ENCODE data around the gene PHLPP1. TPM values are rescaled to one million over a fixed set of nuclear protein-coding genes. Genes with fewer than 3 reads are reported as not detected.

PHLPP1 gene
- total and polyA plus RNA-seq, 5 donors from 2014 or later = 0.27 to 20.3 (median 0.52) TPM

- H3K27me3 Mint-ChIP-seq = no peaks in the 10 kb centered on the region
- H3K4me3 Mint-ChIP-seq = no peak overlapping the region
- DNase-seq = no peak
- no peak for ATAC-seq (ENCODE audit: low read depth in 2 of 2)
- H3K27ac Mint-ChIP-seq = no peak overlapping the region
- H3K27me3 ChIP-seq (ENCODE audit: control insufficient read depth, insufficient read depth, low read length) = no peaks in the 10 kb centered on the region
- H3K9me3 ChIP-seq (ENCODE audit: control insufficient read depth in 2 of 2, low read length in 2 of 2) = no peaks in the 10 kb centered on the region
- no peak overlapping the region for H3K27ac ChIP-seq (ENCODE audit: insufficient read depth, low read length, poor library complexity, severe bottlenecking)
- H3K4me3 ChIP-seq (ENCODE audit: low read depth, low read length) = no peak overlapping the region
- H3K4me1 Mint-ChIP-seq = peaks cover 6 to 9% (median 7%) of the 10 kb centered on the region in 4 donors
- H3K36me3 Mint-ChIP-seq = no peaks in the 10 kb centered on the region
- no peaks in the 10 kb centered on the region for H3K9me3 Mint-ChIP-seq
- no peaks in the 10 kb centered on the region for H3K36me3 ChIP-seq (ENCODE audit: control insufficient read depth, insufficient read depth, low read length)
- no peaks in the 10 kb centered on the region for H3K4me1 ChIP-seq (ENCODE audit: control insufficient read depth, insufficient read depth, low read length, poor library complexity, severe bottlenecking)
These were observed 141.0 kb downstream of the PHLPP1 start for GRCh38 chr18:62856294-62856693.

DNA sequence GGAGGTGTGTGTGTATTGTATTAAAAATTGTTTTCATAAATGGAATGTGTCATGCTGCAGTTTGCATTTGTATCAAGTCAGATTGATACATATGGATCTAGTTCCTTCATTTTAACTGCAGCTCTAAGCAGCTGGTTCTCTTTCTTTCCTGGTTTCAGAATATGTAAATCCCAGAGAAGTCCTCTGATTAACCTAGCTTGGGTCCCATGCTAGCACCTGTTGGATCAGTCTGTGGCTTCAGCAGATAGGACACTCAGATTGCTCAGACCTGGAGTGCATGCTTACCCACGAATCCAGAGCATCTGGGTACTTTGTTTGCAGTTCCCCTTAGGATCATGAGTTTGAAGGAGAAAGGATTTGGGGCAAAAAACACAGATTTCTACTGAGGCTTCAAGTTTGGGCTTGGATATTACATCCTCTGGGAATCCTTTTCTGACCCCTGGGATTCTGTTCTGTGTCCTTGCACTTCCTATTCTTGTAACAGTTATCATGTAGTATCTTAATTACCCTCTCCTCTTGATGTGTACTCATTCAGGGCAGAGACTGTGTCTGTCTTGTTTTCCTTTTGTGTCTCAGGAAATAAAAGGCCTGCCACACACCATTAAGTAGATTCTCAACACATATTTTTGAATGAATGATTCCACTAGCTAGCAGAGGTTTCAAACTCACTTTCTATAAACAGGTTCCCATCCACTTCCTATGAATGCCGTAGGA lies 142.1 kb downstream of the PHLPP1 start:
- Mint-ChIP-seq H3K9me3 (no peaks in the 10 kb centered on the region), H3K27me3 (no peaks in the 10 kb centered on the region), H3K36me3 (no peaks in the 10 kb centered on the region), H3K4me1 (peaks cover 8 to 17% (median 10%) of the 10 kb centered on the region in 4 donors), H3K4me3 (no peak overlapping the region), H3K27ac (no peak overlapping the region)
- Histone ChIP-seq H3K36me3 (ENCODE audit: control insufficient read depth, insufficient read depth, low read length) (no peaks in the 10 kb centered on the region), H3K4me3 (ENCODE audit: low read depth, low read length) (no peak overlapping the region), H3K9me3 (ENCODE audit: control insufficient read depth in 2 of 2, low read length in 2 of 2) (no peaks in the 10 kb centered on the region), H3K27me3 (ENCODE audit: control insufficient read depth, insufficient read depth, low read length) (no peaks in the 10 kb centered on the region), H3K4me1 (ENCODE audit: control insufficient read depth, insufficient read depth, low read length, poor library complexity, severe bottlenecking) (peaks cover 3% of the 10 kb centered on the region), H3K27ac (ENCODE audit: insufficient read depth, low read length, poor library complexity, severe bottlenecking) (no peak overlapping the region)
- ATAC-seq (ENCODE audit: low read depth in 2 of 2) = no peak
- DNase-seq = no peak

GRCh38 chr18:62860062-62860461 lies 144.7 kb downstream of the PHLPP1 start:
- Mint-ChIP-seq H3K4me3 (no peak overlapping the region), H3K27ac (no peak overlapping the region), H3K9me3 (no peaks in the 10 kb centered on the region), H3K4me1 (peaks cover 14 to 18% (median 16%) of the 10 kb centered on the region in 4 donors), H3K27me3 (no peaks in the 10 kb centered on the region), H3K36me3 (peaks cover 8% of the 10 kb centered on the region)
- H3K4me1 ChIP-seq (ENCODE audit: control insufficient read depth, insufficient read depth, low read length, poor library complexity, severe bottlenecking) = peaks cover 9% of the 10 kb centered on the region
- no peaks in the 10 kb centered on the region for H3K36me3 ChIP-seq (ENCODE audit: control insufficient read depth, insufficient read depth, low read length)
- no peak overlapping the region for H3K4me3 ChIP-seq (ENCODE audit: low read depth, low read length)
- H3K27ac ChIP-seq (ENCODE audit: insufficient read depth, low read length, poor library complexity, severe bottlenecking) = no peak overlapping the region
- no peaks in the 10 kb centered on the region for H3K27me3 ChIP-seq (ENCODE audit: control insufficient read depth, insufficient read depth, low read length)
- no peak for ATAC-seq (ENCODE audit: low read depth in 2 of 2)
- H3K9me3 ChIP-seq (ENCODE audit: control insufficient read depth in 2 of 2, low read length in 2 of 2) = no peaks in the 10 kb centered on the region
- no peak for DNase-seq

DNA sequence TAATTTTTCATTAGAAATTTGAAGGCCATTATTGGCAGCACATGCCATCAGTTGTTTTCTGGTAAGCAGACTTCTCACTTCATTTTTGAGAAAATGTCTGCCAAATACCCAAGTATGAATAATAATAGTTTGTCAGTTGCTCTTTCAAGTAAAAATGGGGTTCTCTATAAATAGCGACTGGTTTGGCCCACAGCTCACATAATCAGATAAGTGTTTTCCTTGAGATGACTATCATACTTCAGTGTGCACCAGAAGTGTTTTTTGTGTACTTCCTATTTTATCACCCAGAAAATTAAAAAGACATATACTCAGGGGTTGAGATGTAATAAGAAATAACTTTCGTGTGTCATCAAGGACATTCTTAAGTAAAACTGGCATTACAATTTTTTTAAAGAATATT lies 147.1 kb downstream of the PHLPP1 start:
- Mint-ChIP-seq H3K27me3 (no peaks in the 10 kb centered on the region), H3K4me1 (peaks cover 16 to 29% (median 20%) of the 10 kb centered on the region in 4 donors), H3K4me3 (no peak overlapping the region), H3K27ac (no peak overlapping the region), H3K9me3 (no peaks in the 10 kb centered on the region), H3K36me3 (peaks cover 8% of the 10 kb centered on the region)
- ATAC-seq (ENCODE audit: low read depth in 2 of 2) = no peak
- Histone ChIP-seq H3K4me1 (ENCODE audit: control insufficient read depth, insufficient read depth, low read length, poor library complexity, severe bottlenecking) (peaks cover 9% of the 10 kb centered on the region), H3K27me3 (ENCODE audit: control insufficient read depth, insufficient read depth, low read length) (no peaks in the 10 kb centered on the region), H3K27ac (ENCODE audit: insufficient read depth, low read length, poor library complexity, severe bottlenecking) (no peak overlapping the region), H3K4me3 (ENCODE audit: low read depth, low read length) (no peak overlapping the region), H3K9me3 (ENCODE audit: control insufficient read depth in 2 of 2, low read length in 2 of 2) (no peaks in the 10 kb centered on the region), H3K36me3 (ENCODE audit: control insufficient read depth, insufficient read depth, low read length) (no peaks in the 10 kb centered on the region)
- no peak for DNase-seq

GRCh38 chr18:62863579-62864001 lies 148.2 kb downstream of the PHLPP1 start:
- H3K27ac Mint-ChIP-seq = no peak overlapping the region
- ATAC-seq (ENCODE audit: low read depth in 2 of 2) = no peak
- peaks cover 8% of the 10 kb centered on the region for H3K36me3 Mint-ChIP-seq

GRCh38 chr18:62865498-62865897 lies 150.2 kb downstream of the PHLPP1 start:
- Mint-ChIP-seq H3K4me1 (peaks cover 17 to 49% (median 34%) of the 10 kb centered on the region in 4 donors), H3K27me3 (no peaks in the 10 kb centered on the region)
- no peak for ATAC-seq (ENCODE audit: low read depth in 2 of 2)

More at GRCh38 chr18:62863579-62864001, 148.2 kb downstream of the PHLPP1 start:
- Histone ChIP-seq H3K36me3 (ENCODE audit: control insufficient read depth, insufficient read depth, low read length) (no peaks in the 10 kb centered on the region), H3K27me3 (ENCODE audit: control insufficient read depth, insufficient read depth, low read length) (no peaks in the 10 kb centered on the region), H3K9me3 (ENCODE audit: control insufficient read depth in 2 of 2, low read length in 2 of 2) (no peaks in the 10 kb centered on the region), H3K4me1 (ENCODE audit: control insufficient read depth, insufficient read depth, low read length, poor library complexity, severe bottlenecking) (peaks cover 13% of the 10 kb centered on the region), H3K4me3 (ENCODE audit: low read depth, low read length) (no peak overlapping the region), H3K27ac (ENCODE audit: insufficient read depth, low read length, poor library complexity, severe bottlenecking) (no peak overlapping the region)
- Mint-ChIP-seq H3K9me3 (no peaks in the 10 kb centered on the region), H3K4me1 (peaks cover 17 to 30% (median 20%) of the 10 kb centered on the region in 4 donors), H3K27me3 (no peaks in the 10 kb centered on the region), H3K4me3 (no peak overlapping the region)
- no peak for DNase-seq

GRCh38 chr18:62867534-62867933 lies 152.2 kb downstream of the PHLPP1 start:
- no peaks in the 10 kb centered on the region for H3K27me3 Mint-ChIP-seq
- no peak overlapping the region for H3K4me3 Mint-ChIP-seq
- peaks cover 18 to 44% (median 30%) of the 10 kb centered on the region in 4 donors for H3K4me1 Mint-ChIP-seq
- no peak for ATAC-seq (ENCODE audit: low read depth in 2 of 2)
- H3K9me3 Mint-ChIP-seq = no peaks in the 10 kb centered on the region
- no peaks in the 10 kb centered on the region for H3K9me3 ChIP-seq (ENCODE audit: control insufficient read depth in 2 of 2, low read length in 2 of 2)
- H3K36me3 Mint-ChIP-seq = peaks cover 7% of the 10 kb centered on the region
- H3K27me3 ChIP-seq (ENCODE audit: control insufficient read depth, insufficient read depth, low read length) = no peaks in the 10 kb centered on the region
- H3K27ac ChIP-seq (ENCODE audit: insufficient read depth, low read length, poor library complexity, severe bottlenecking) = no peak overlapping the region
- H3K4me1 ChIP-seq (ENCODE audit: control insufficient read depth, insufficient read depth, low read length, poor library complexity, severe bottlenecking) = peaks cover 27% of the 10 kb centered on the region
- DNase-seq = no peak
- peak overlapping the region; percentile 29 to 65 (median 49) for H3K27ac Mint-ChIP-seq
- H3K36me3 ChIP-seq (ENCODE audit: control insufficient read depth, insufficient read depth, low read length) = no peaks in the 10 kb centered on the region
- H3K4me3 ChIP-seq (ENCODE audit: low read depth, low read length) = no peak overlapping the region

More at GRCh38 chr18:62865498-62865897, 150.2 kb downstream of the PHLPP1 start:
- Histone ChIP-seq H3K4me1 (ENCODE audit: control insufficient read depth, insufficient read depth, low read length, poor library complexity, severe bottlenecking) (peaks cover 32% of the 10 kb centered on the region), H3K27me3 (ENCODE audit: control insufficient read depth, insufficient read depth, low read length) (no peaks in the 10 kb centered on the region), H3K9me3 (ENCODE audit: control insufficient read depth in 2 of 2, low read length in 2 of 2) (no peaks in the 10 kb centered on the region), H3K27ac (ENCODE audit: insufficient read depth, low read length, poor library complexity, severe bottlenecking) (no peak overlapping the region), H3K4me3 (ENCODE audit: low read depth, low read length) (no peak overlapping the region), H3K36me3 (ENCODE audit: control insufficient read depth, insufficient read depth, low read length) (no peaks in the 10 kb centered on the region)
- no peak for DNase-seq
- Mint-ChIP-seq H3K9me3 (no peaks in the 10 kb centered on the region), H3K27ac (no peak overlapping the region), H3K4me3 (no peak overlapping the region), H3K36me3 (peaks cover 8% of the 10 kb centered on the region)

GRCh38 chr18:62868645-62869044 lies 153.3 kb downstream of the PHLPP1 start:
- Histone ChIP-seq H3K27ac (ENCODE audit: insufficient read depth, low read length, poor library complexity, severe bottlenecking) (peak overlapping the region; percentile 90), H3K27me3 (ENCODE audit: control insufficient read depth, insufficient read depth, low read length) (no peaks in the 10 kb centered on the region), H3K4me1 (ENCODE audit: control insufficient read depth, insufficient read depth, low read length, poor library complexity, severe bottlenecking) (peaks cover 23% of the 10 kb centered on the region), H3K9me3 (ENCODE audit: control insufficient read depth in 2 of 2, low read length in 2 of 2) (no peaks in the 10 kb centered on the region), H3K4me3 (ENCODE audit: low read depth, low read length) (peak overlapping the region; percentile 78), H3K36me3 (ENCODE audit: control insufficient read depth, insufficient read depth, low read length) (no peaks in the 10 kb centered on the region)
- DNase-seq (no peak), ATAC-seq (ENCODE audit: low read depth in 2 of 2) (no peak)
- H3K9me3 Mint-ChIP-seq = no peaks in the 10 kb centered on the region
- H3K36me3 Mint-ChIP-seq = no peaks in the 10 kb centered on the region
- H3K27me3 Mint-ChIP-seq = no peaks in the 10 kb centered on the region
- peaks cover 15 to 37% (median 26%) of the 10 kb centered on the region in 4 donors for H3K4me1 Mint-ChIP-seq
- H3K27ac Mint-ChIP-seq = peak overlapping the region in 2 of 3 donors; percentile 94 to 98
- peak overlapping the region in 3 of 4 donors; percentile 88 to 93 (median 90) for H3K4me3 Mint-ChIP-seq
